Skin epidermis (tissue), 12 donors: ENCODE results near the gene TMC8.
"Not testable (repeated sequence)": the region's sequence is repeated elsewhere in the genome, so short reads cannot be mapped to it uniquely, and the experiment has no call there.

ENCODE experiments used
- H3K27ac ChIP-seq, 21 experiments: fragments of 200-600 bp; sonication (generic) in 11 of 21; one replicate each; pipeline ENCODE4 v1.5.0; 2020; ENCODE audit warnings: mild to moderate bottlenecking in 3 of 21, inconsistent platforms in 2 of 21, moderate library complexity in 2 of 21
- H3K4me3 ChIP-seq, 7 experiments: fragments of 200-600 bp; sonication (generic) in 2 of 7; one replicate each; pipeline ENCODE4 v1.5.0; 2020; ENCODE audit warnings: inconsistent platforms in 2 of 7, mild to moderate bottlenecking in 2 of 7, moderate library complexity in 1 of 7

TMC8 gene

GRCh38 chr17:78171591-78172248, 41.1 kb downstream of the TMC8 start:
- not testable (repeated sequence) for H3K4me3 ChIP-seq
- H3K27ac ChIP-seq, result peak overlapping the region in 17 of 21 experiments; percentile 4 to 85 (median 47)

DNA sequence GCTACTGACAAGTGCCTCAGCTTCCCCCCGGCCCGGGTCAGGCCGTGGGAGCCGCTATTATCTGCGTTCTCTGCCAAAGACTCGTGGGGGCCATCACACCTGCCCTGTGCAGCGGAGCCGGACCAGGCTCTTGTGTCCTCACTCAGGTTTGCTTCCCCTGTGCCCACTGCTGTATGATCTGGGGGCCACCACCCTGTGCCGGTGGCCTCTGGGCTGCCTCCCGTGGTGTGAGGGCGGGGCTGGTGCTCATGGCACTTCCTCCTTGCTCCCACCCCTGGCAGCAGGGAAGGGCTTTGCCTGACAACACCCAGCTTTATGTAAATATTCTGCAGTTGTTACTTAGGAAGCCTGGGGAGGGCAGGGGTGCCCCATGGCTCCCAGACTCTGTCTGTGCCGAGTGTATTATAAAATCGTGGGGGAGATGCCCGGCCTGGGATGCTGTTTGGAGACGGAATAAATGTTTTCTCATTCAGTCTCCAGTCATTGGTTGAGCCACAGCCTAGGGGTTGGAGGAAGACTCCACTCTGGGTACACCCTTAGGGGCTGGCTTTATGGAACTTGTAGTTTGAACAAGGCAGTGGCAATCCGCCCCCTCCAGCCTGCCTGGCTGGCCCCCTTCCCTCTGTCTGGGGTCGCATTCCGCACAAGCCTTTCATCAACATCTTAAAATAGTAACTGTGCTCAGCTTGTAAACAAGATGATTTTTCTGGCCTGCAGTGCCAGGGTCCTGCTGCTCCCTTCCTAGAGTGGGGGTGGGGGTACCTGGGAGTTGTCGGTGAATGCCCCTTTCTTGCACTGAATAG, 41.9 kb downstream of the TMC8 start:
- no peak overlapping the region for H3K4me3 ChIP-seq
- peak overlapping the region in 18 of 21 experiments; percentile 4 to 85 (median 64) for H3K27ac ChIP-seq

GRCh38 chr17:78173097-78173715, 42.6 kb downstream of the TMC8 start:
- Histone ChIP-seq H3K27ac (peak overlapping the region in 17 of 21 experiments; percentile 14 to 85 (median 66)), H3K4me3 (no peak overlapping the region)

- Histone ChIP-seq H3K4me3 (no peak overlapping the region), H3K27ac (peak overlapping the region in 19 of 21 experiments; percentile 1 to 85 (median 66))
These were observed 43.8 kb downstream of the TMC8 start for GRCh38 chr17:78174346-78174869.

DNA sequence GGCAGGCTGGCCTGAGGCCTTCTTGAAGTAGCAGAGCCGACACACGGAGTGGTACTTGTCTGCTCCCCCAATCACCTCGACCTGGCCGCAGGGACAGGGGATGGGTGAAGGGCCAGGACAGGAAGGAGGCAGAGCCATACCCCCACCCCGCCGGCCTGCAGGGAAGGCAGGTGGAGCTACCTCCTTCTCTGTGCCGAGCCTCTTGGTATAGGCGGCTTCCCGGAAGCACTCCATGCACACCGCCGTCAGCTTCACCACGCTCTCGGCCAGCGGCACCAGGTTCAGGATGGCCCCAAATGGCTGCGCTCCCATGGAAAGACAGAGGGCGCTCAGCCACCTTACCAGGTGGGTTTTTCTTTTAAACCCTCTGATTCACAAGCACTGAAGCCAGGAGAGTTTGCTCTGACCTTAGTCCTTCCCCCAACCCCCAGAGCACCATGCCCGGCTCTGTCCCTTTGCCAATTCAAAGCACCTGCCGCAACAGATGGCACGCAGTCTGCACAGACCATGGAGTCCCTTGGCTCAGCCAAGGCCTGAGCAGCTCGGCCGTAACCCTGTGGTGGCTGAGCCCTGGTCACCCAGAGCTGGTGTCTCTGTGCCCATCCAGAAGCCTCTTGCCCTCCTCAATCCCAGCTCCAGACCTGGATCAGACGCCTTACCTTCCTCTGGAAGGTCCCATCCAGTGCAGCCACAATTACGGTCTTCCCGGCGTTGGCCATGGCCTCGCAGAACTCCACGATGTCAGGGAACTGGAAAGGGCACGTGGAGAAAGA, 44.5 kb downstream of the TMC8 start:
- peak overlapping the region in 19 of 21 experiments; percentile 1 to 85 (median 66) for H3K27ac ChIP-seq
- no peak overlapping the region for H3K4me3 ChIP-seq

GRCh38 chr17:78175643-78175981, 45.0 kb downstream of the TMC8 start:
- H3K27ac ChIP-seq, result peak overlapping the region in 9 of 21 experiments; percentile 1 to 84 (median 73)
- H3K4me3 ChIP-seq, result no peak overlapping the region

DNA sequence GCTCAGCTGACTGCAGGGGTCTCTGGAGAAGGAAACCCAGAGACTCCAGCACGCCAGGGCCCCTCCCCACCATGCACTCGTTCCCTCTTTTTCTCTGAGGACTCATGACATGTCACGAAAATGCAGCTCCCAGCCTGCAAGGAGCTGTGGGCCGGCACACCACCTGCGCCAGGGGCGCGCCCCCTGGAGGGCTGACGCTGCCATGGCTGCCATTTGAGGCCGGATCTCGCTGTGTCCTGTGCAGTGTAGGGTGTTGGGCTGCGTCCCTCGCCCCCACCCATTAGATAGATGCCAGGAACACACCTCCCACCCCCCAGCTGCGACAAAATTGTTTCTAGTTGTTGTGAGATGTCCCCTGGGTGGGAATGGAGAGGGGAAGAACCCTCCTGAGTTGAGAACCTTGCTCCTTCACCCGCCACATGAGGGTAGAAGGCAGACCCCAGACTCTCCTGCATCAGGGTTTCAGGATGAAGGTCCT, 46.0 kb downstream of the TMC8 start:
- Histone ChIP-seq H3K27ac (peak overlapping the region in 1 of 21 experiments; percentile 10), H3K4me3 (no peak overlapping the region)

DNA sequence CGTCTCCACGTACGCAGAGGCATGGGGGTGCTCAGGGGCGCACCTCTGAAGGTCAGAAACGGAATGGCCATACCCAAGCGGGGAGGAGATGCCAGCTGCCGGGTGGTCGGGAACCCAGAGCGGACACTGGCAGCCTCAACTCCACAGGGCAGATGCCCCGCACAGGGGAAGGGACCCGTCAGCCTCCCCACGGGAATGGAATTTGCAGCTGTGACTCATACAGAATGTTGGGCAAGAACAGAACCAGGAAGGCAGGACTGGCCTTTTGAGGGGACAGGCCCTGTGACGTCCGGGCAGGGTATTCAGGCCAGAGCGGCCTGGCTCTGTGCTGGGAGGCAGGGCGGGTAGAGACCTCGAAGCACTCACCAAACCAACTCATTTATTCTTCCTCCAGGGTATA, 48.8 kb downstream of the TMC8 start:
- Histone ChIP-seq H3K4me3 (no peak overlapping the region), H3K27ac (peak overlapping the region in 3 of 21 experiments; percentile 16 to 36 (median 33))

DNA sequence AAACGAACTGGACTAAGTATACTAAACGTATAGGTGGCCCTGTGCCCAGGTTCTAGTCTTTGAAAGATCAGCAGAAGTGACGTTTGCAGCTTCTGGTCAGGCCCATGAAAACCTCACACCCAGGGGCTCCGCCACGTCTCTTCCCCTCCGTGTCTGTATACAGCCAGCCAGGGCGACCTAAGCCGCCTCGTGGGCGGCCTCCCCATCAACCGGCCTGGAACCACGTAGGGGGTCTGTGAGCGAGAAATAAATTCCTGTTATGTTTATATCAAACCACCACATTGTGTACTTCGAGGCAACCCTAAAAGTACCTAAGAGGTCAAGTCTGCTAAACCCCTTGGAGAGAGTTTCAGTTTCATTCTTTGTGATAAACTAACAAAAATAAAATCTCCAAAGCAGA, 49.5 kb downstream of the TMC8 start:
- H3K4me3 ChIP-seq, result no peak overlapping the region

DNA sequence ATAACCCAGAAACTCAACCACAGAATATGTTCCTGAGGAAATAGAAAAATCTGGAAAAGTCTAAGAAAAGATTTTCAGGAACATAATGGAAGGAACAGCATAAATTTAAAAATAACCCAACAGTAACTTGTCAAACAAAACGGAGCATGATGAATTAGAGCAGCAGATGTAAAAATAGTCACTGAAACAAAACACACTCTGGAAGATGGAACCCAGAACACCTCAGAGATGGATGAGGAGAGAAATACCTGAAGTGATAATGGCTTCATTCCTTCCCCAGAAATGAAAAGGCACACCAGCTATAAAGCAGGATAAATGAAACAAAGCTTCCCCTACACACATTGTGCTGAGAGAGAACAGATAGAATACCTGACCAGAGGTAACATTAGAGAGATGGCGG, 49.9 kb downstream of the TMC8 start:
- Histone ChIP-seq H3K4me3 (no peak overlapping the region), H3K27ac (peak overlapping the region in 4 of 21 experiments; percentile 11 to 40 (median 26))

More for the DNA sequence above, 49.5 kb downstream of the TMC8 start:
- peak overlapping the region in 7 of 21 experiments; percentile 11 to 40 (median 36) for H3K27ac ChIP-seq

- H3K27ac ChIP-seq, result no peak overlapping the region
- H3K4me3 ChIP-seq, result no peak overlapping the region
These were observed 51.9 kb downstream of the TMC8 start for GRCh38 chr17:78182504-78182903.

DNA sequence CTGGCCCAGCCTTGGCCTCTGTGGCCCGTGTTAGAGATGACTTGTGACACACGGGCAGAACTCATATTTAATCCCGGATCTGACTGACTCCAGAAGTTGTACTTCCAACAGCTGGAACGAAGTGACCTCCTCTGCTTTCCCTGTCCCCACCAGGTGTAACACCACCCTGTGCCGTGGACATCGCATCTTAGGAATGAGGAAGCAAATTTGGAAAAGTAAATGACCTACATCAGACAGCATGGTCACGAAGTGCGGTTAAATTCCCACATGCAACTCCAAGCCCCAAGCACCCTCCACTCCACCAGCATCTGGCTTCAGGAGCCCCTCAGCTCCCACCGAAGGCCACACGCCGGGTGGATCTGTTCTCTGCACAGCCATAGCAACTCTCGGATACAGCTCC, 53.3 kb downstream of the TMC8 start:
- Histone ChIP-seq H3K27ac (no peak overlapping the region), H3K4me3 (no peak overlapping the region)

DNA sequence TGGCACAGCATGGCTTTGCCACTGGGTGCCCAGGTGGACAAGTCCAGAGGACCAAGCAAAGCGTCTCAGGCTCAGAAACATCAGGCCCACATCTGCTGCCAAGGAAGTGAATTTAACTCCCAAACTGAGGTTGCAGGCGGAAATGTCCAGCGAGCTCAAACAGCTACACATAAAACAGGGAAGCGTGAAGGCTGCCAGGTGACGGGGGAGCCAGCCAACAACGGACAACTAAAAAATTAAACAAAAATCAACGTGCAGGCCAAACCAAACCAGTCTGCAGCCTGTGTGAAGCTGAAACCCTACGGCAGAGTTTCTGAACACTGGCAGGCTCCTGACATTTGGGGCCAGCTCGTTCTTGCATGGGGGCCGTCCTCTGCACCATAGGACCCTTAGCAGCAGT, 53.8 kb downstream of the TMC8 start:
- Histone ChIP-seq H3K27ac (no peak overlapping the region), H3K4me3 (no peak overlapping the region)

GRCh38 chr17:78184868-78185267, 54.3 kb downstream of the TMC8 start:
- Histone ChIP-seq H3K4me3 (no peak overlapping the region), H3K27ac (peak overlapping the region in 1 of 21 experiments; percentile 3)

- H3K4me3 ChIP-seq, result peak overlapping the region; percentile 43 to 54 (median 46)
- H3K27ac ChIP-seq, result peak overlapping the region in 9 of 21 experiments; percentile 22 to 79 (median 60)
These were observed 55.6 kb downstream of the TMC8 start for GRCh38 chr17:78185981-78186691.

- Histone ChIP-seq H3K27ac (peak within 1 kb of the TSS in 20 of 21 experiments; percentile 16 to 79 (median 60)), H3K4me3 (peak within 1 kb of the TSS; percentile 43 to 54 (median 46))
These were observed 56.4 kb downstream of the TMC8 start, which contains the start of the genes AFMID and TK1 for GRCh38 chr17:78186692-78187595. Gene AFMID (plus strand): TSS chr17:78187362. CDS start chr17:78187371, 9 bp downstream. Gene TK1 (minus strand): TSS chr17:78187052. CDS start chr17:78186994, 58 bp downstream.
